ENCODE measurements around the gene WIF1. TPM values are rescaled to one million over a fixed set of nuclear protein-coding genes. Genes with fewer than 3 reads are reported as not detected.

WIF1 gene
- total RNA-seq, 2 donors from 2014 or later = 0.20 TPM; not detected in 1

- H3K4me3 ChIP-seq = no peak overlapping the region
- H3K27ac ChIP-seq = no peak overlapping the region
- H3K9me3 ChIP-seq = no peaks in the 10 kb centered on the region
- peaks cover 10% of the 10 kb centered on the region for H3K4me1 ChIP-seq
- peaks cover 33% of the 10 kb centered on the region for H3K27me3 ChIP-seq
- H3K9ac ChIP-seq (ENCODE audit: low read depth in 2 of 2, low read length in 2 of 2) = no peak overlapping the region
- H3K36me3 ChIP-seq = no peaks in the 10 kb centered on the region
- no peak for DNase-seq
- intact Hi-C loops (cut with DNase I) = loop anchor here (2.0 to 5.0 kb wide), 2 partner anchors 230 to 326 kb away; no protein-coding TSS in a partner anchor
- TF ChIP-seq CTCF (IDR thresholded peaks at IDR 0.05) = no peak
Measured at GRCh38 chr12:65122703-65123102, 1.6 kb upstream of the WIF1 start.

GRCh38 chr12:65121956-65122469 lies 908 bp upstream of the WIF1 start:
- TF ChIP-seq CTCF (IDR thresholded peaks at IDR 0.05) = no peak
- H3K36me3 ChIP-seq = no peaks in the 10 kb centered on the region
- peaks cover 36% of the 10 kb centered on the region for H3K27me3 ChIP-seq
- no peak overlapping the region for H3K9ac ChIP-seq (ENCODE audit: low read depth in 2 of 2, low read length in 2 of 2)
- no peak for DNase-seq
- peaks cover 10% of the 10 kb centered on the region for H3K4me1 ChIP-seq
- H3K9me3 ChIP-seq = no peaks in the 10 kb centered on the region
- intact Hi-C loops (cut with DNase I) = loop anchor here (2.0 to 5.0 kb wide), 2 partner anchors 230 to 325 kb away; no protein-coding TSS in a partner anchor
- H3K4me3 ChIP-seq = no peak overlapping the region
- H3K27ac ChIP-seq = no peak overlapping the region

GRCh38 chr12:65119063-65119462 lies 2.0 kb downstream of the WIF1 start:
- H3K4me1 ChIP-seq = peaks cover 10% of the 10 kb centered on the region
- H3K27ac ChIP-seq = no peak overlapping the region
- TF ChIP-seq CTCF (IDR thresholded peaks at IDR 0.05) = no peak
- intact Hi-C loops (cut with DNase I) = no loop called here
- H3K4me3 ChIP-seq = no peak overlapping the region
- no peaks in the 10 kb centered on the region for H3K9me3 ChIP-seq
- H3K27me3 ChIP-seq = peaks cover 36% of the 10 kb centered on the region
- DNase-seq = no peak
- no peak overlapping the region for H3K9ac ChIP-seq (ENCODE audit: low read depth in 2 of 2, low read length in 2 of 2)
- H3K36me3 ChIP-seq = no peaks in the 10 kb centered on the region

GRCh38 chr12:65113621-65114035 lies 7.5 kb downstream of the WIF1 start:
- intact Hi-C loops (cut with DNase I) = no loop called here
- TF ChIP-seq CTCF (IDR thresholded peaks at IDR 0.05) = no peak

GRCh38 chr12:65106948-65107347 lies 14.2 kb downstream of the WIF1 start:
- intact Hi-C loops (cut with DNase I) = loop anchor here (5.0 kb wide), 1 partner anchor 215 kb away; no protein-coding TSS in a partner anchor
- no peaks in the 10 kb centered on the region for H3K9me3 ChIP-seq
- no peak overlapping the region for H3K9ac ChIP-seq (ENCODE audit: low read depth in 2 of 2, low read length in 2 of 2)
- H3K4me1 ChIP-seq = no peaks in the 10 kb centered on the region
- no peaks in the 10 kb centered on the region for H3K36me3 ChIP-seq
- no peak overlapping the region for H3K4me3 ChIP-seq
- no peak overlapping the region for H3K27ac ChIP-seq
- DNase-seq = no peak
- peak; percentile 17 for TF ChIP-seq CTCF (IDR thresholded peaks at IDR 0.05)
- H3K27me3 ChIP-seq = no peaks in the 10 kb centered on the region

More at GRCh38 chr12:65113621-65114035, 7.5 kb downstream of the WIF1 start:
- H3K9ac ChIP-seq (ENCODE audit: low read depth in 2 of 2, low read length in 2 of 2) = no peak overlapping the region
- H3K27me3 ChIP-seq = peaks cover 6% of the 10 kb centered on the region
- no peak overlapping the region for H3K4me3 ChIP-seq
- no peak for DNase-seq
- H3K4me1 ChIP-seq = no peaks in the 10 kb centered on the region
- no peaks in the 10 kb centered on the region for H3K9me3 ChIP-seq
- no peaks in the 10 kb centered on the region for H3K36me3 ChIP-seq
- no peak overlapping the region for H3K27ac ChIP-seq
